ENCODE measurements around the gene IDS.

IDS gene

DNA sequence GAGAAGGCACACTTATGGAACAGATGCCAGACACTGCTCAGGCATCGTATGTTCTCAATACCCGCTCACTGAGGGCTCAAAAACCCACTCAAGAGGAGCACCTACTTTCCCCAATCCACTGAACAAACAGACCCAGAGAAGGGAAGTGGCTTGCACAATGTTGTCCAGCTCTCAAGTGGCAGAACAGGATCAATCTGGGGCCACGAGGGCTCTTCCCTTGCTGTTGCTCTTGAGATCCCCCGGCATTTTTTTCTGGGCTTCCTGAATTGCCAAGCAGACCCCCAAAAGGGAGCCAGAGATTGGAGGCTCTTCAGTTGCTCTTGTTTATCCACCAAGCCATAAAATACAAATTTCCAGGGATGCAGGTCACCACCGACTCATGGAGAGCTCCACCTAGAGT, 35.7 kb downstream of the IDS start:
- H3K4me3 ChIP-seq (ENCODE audit: low read length), result no peak overlapping the region
- no peaks in the 10 kb centered on the region for H3F3A ChIP-seq (ENCODE audit: control insufficient read depth, insufficient read depth)
- H3K4me2 ChIP-seq (ENCODE audit: low read length), result no peak overlapping the region
- H4K20me1 ChIP-seq (ENCODE audit: control insufficient read depth, insufficient read depth, low read depth, low read length), result no peaks in the 10 kb centered on the region
- H3K9me2 ChIP-seq (replicated peaks; ENCODE audit: control insufficient read depth, low read length), result no peaks in the 10 kb centered on the region
- H3K9me3 ChIP-seq (ENCODE audit: control insufficient read depth, insufficient read depth, low read length), result no peaks in the 10 kb centered on the region
- no peak overlapping the region for H3K27ac ChIP-seq (ENCODE audit: low read depth, low read length)
- no peak for TF ChIP-seq EZH2phosphoT487 (IDR thresholded peaks at IDR 0.05; ENCODE audit: borderline replicate concordance, low read length)
- TF ChIP-seq, protein P1, sequence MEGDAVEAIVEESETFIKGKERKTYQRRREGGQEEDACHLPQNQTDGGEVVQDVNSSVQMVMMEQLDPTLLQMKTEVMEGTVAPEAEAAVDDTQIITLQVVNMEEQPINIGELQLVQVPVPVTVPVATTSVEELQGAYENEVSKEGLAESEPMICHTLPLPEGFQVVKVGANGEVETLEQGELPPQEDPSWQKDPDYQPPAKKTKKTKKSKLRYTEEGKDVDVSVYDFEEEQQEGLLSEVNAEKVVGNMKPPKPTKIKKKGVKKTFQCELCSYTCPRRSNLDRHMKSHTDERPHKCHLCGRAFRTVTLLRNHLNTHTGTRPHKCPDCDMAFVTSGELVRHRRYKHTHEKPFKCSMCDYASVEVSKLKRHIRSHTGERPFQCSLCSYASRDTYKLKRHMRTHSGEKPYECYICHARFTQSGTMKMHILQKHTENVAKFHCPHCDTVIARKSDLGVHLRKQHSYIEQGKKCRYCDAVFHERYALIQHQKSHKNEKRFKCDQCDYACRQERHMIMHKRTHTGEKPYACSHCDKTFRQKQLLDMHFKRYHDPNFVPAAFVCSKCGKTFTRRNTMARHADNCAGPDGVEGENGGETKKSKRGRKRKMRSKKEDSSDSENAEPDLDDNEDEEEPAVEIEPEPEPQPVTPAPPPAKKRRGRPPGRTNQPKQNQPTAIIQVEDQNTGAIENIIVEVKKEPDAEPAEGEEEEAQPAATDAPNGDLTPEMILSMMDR (IDR thresholded peaks at IDR 0.05; ENCODE audit: low read depth, low read length, poor library complexity, severe bottlenecking), result no peak
- H3K4me1 ChIP-seq (ENCODE audit: control insufficient read depth, low read length), result 0 out of 2 replicates have a peak, but pooled peaks cover 6% of the 10 kb centered on the region
- no peaks in the 10 kb centered on the region for H3K36me3 ChIP-seq (ENCODE audit: control insufficient read depth, low read length)
- H3K27me3 ChIP-seq (ENCODE audit: control insufficient read depth, low read length), result no peaks in the 10 kb centered on the region
- H3K79me2 ChIP-seq (ENCODE audit: control insufficient read depth, low read length), result no peaks in the 10 kb centered on the region

DNA sequence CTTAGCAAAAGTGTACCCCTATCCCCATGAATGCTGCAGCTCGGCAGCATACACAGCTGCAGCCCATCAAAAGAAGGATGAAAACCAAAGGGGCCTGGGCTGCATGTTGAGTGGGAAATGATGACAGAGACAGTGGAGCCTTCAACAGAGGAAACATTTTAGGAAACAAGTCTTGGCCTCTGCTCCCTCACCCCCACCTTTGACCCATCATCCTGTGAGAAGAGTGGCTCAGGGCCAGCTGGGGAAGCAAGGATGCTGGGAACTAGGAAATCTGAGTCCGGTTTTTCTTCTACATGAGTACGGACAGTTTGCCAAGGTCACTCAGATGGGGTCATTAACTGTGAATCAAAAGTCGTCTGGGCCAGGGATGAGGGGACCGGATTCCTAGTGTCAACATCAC, 37.2 kb downstream of the IDS start:
- Histone ChIP-seq H3K4me3 (ENCODE audit: low read length) (no peak overlapping the region), H3K4me2 (ENCODE audit: low read length) (no peak overlapping the region)

DNA sequence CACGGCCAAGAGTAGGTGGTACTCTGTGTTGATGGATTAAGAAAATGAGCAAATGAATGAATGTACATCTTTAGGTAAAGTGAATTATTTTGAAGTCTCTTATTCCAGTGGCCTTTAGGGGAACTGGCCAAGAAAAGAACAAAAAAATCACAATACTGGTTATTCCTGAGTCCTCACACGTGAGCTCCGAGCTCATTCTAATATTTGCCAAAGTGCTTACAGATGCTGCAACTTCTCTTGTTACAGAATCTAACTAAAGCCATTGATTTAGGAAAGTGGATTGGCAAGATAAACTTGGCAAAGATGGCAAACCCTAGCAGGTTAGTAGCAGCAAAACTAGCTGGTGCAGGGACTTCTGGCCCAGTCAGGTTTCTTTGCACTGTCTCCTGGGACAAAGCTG, 37.6 kb downstream of the IDS start:
- no peak for TF ChIP-seq EZH2phosphoT487 (IDR thresholded peaks at IDR 0.05; ENCODE audit: borderline replicate concordance, low read length)
- TF ChIP-seq, protein P1 (IDR thresholded peaks at IDR 0.05; ENCODE audit: low read depth, low read length, poor library complexity, severe bottlenecking), result no peak
- no peaks in the 10 kb centered on the region for H3K79me2 ChIP-seq (ENCODE audit: control insufficient read depth, low read length)

More for the DNA sequence above, 37.2 kb downstream of the IDS start:
- H3K4me1 ChIP-seq (ENCODE audit: control insufficient read depth, low read length), result 0 out of 2 replicates have a peak, but pooled peaks cover 6% of the 10 kb centered on the region
- TF ChIP-seq, protein P1 (IDR thresholded peaks at IDR 0.05; ENCODE audit: low read depth, low read length, poor library complexity, severe bottlenecking), result no peak
- TF ChIP-seq EZH2phosphoT487 (IDR thresholded peaks at IDR 0.05; ENCODE audit: borderline replicate concordance, low read length), result no peak
- no peaks in the 10 kb centered on the region for H3F3A ChIP-seq (ENCODE audit: control insufficient read depth, insufficient read depth)
- no peaks in the 10 kb centered on the region for H3K9me3 ChIP-seq (ENCODE audit: control insufficient read depth, insufficient read depth, low read length)
- H4K20me1 ChIP-seq (ENCODE audit: control insufficient read depth, insufficient read depth, low read depth, low read length), result no peaks in the 10 kb centered on the region
- H3K27ac ChIP-seq (ENCODE audit: low read depth, low read length), result no peak overlapping the region
- no peaks in the 10 kb centered on the region for H3K27me3 ChIP-seq (ENCODE audit: control insufficient read depth, low read length)
- no peaks in the 10 kb centered on the region for H3K79me2 ChIP-seq (ENCODE audit: control insufficient read depth, low read length)
- H3K36me3 ChIP-seq (ENCODE audit: control insufficient read depth, low read length), result no peaks in the 10 kb centered on the region
- no peaks in the 10 kb centered on the region for H3K9me2 ChIP-seq (replicated peaks; ENCODE audit: control insufficient read depth, low read length)

More for the DNA sequence above, 37.6 kb downstream of the IDS start:
- H3F3A ChIP-seq (ENCODE audit: control insufficient read depth, insufficient read depth), result no peaks in the 10 kb centered on the region
- H3K36me3 ChIP-seq (ENCODE audit: control insufficient read depth, low read length), result no peaks in the 10 kb centered on the region
- no peak overlapping the region for H3K4me3 ChIP-seq (ENCODE audit: low read length)
- H3K9me3 ChIP-seq (ENCODE audit: control insufficient read depth, insufficient read depth, low read length), result no peaks in the 10 kb centered on the region
- H3K27ac ChIP-seq (ENCODE audit: low read depth, low read length), result no peak overlapping the region
- H4K20me1 ChIP-seq (ENCODE audit: control insufficient read depth, insufficient read depth, low read depth, low read length), result no peaks in the 10 kb centered on the region
- H3K4me2 ChIP-seq (ENCODE audit: low read length), result no peak overlapping the region
- H3K4me1 ChIP-seq (ENCODE audit: control insufficient read depth, low read length), result 0 out of 2 replicates have a peak, but pooled peaks cover 6% of the 10 kb centered on the region
- H3K9me2 ChIP-seq (replicated peaks; ENCODE audit: control insufficient read depth, low read length), result no peaks in the 10 kb centered on the region
- no peaks in the 10 kb centered on the region for H3K27me3 ChIP-seq (ENCODE audit: control insufficient read depth, low read length)
